ENCODE data around the gene NFYB. TPM values are rescaled to one million over a fixed set of nuclear protein-coding genes. Genes with fewer than 3 reads are reported as not detected.
"Not testable (repeated sequence)": the region's sequence is repeated elsewhere in the genome, so short reads cannot be mapped to it uniquely, and the experiment has no call there.

Gene NFYB
- 8.8 and 8.9 TPM in 2 replicates for total RNA-seq (2014; rRNA removed; shearing (Covaris generic))

GRCh38 chr12:104137902-104138796 is at the start of gene NFYB:
Gene NFYB, minus strand, starts transcription at chr12:104138210. Its CDS starts 2,757 bp downstream, at chr12:104135453.
- DNase-seq (ENCODE audit: low spot score), result peak; percentile 95

GRCh38 chr12:104187446-104188155 is 49.6 kb upstream of the NFYB start:
- peak; percentile 25 for DNase-seq (ENCODE audit: low spot score)

GRCh38 chr12:104183443-104183842 is 45.4 kb upstream of the NFYB start:
- DNase-seq (ENCODE audit: low spot score), result no peak

- DNase-seq (ENCODE audit: low spot score), result no peak
These were observed 44.8 kb upstream of the NFYB start for GRCh38 chr12:104182621-104183378.

GRCh38 chr12:104182144-104182543 is 44.1 kb upstream of the NFYB start:
- DNase-seq (ENCODE audit: low spot score), result no peak

- DNase-seq (ENCODE audit: low spot score), result no peak
These were observed 43.3 kb upstream of the NFYB start for GRCh38 chr12:104181313-104181712.

GRCh38 chr12:104180374-104180773 is 42.4 kb upstream of the NFYB start:
- no peak for DNase-seq (ENCODE audit: low spot score)

GRCh38 chr12:104177663-104178501 is 39.9 kb upstream of the NFYB start:
- DNase-seq (ENCODE audit: low spot score), result peak; percentile 63

GRCh38 chr12:104177336-104177662 is 39.3 kb upstream of the NFYB start:
- DNase-seq (ENCODE audit: low spot score), result no peak

- no peak for DNase-seq (ENCODE audit: low spot score)
These were observed 37.8 kb upstream of the NFYB start for GRCh38 chr12:104175726-104176247.

GRCh38 chr12:104173804-104174203 is 35.8 kb upstream of the NFYB start:
- not testable (repeated sequence) for DNase-seq (ENCODE audit: low spot score)

- no peak for DNase-seq (ENCODE audit: low spot score)
These were observed 34.5 kb upstream of the NFYB start for GRCh38 chr12:104172570-104172947.

GRCh38 chr12:104171785-104172569 is 34.0 kb upstream of the NFYB start:
- no peak for DNase-seq (ENCODE audit: low spot score)

GRCh38 chr12:104168596-104168995 is 30.6 kb upstream of the NFYB start:
- no peak for DNase-seq (ENCODE audit: low spot score)

- no peak for DNase-seq (ENCODE audit: low spot score)
These were observed 29.8 kb upstream of the NFYB start for GRCh38 chr12:104167519-104168458.

GRCh38 chr12:104166465-104166864 is 28.5 kb upstream of the NFYB start:
- no peak for DNase-seq (ENCODE audit: low spot score)

- DNase-seq (ENCODE audit: low spot score), result no peak
These were observed 27.8 kb upstream of the NFYB start for GRCh38 chr12:104165801-104166200.

- DNase-seq (ENCODE audit: low spot score), result no peak
These were observed 26.6 kb upstream of the NFYB start for GRCh38 chr12:104164634-104165033.

GRCh38 chr12:104163631-104164030 is 25.6 kb upstream of the NFYB start:
- DNase-seq (ENCODE audit: low spot score), result no peak
